Adrenal gland (tissue), 12 donors: ENCODE measurements around the gene LILRA6. TPM values are rescaled to one million over a fixed set of nuclear protein-coding genes. Genes with fewer than 3 reads are reported as not detected.

Experiments
- DNase-seq, 7 donors: peaks; one replicate each; pipeline ENCODE4 v3.0.0-alpha.2; 2019 to 2020
- H3K27ac ChIP-seq, 5 donors: fragments of 200-600 bp; sonication (generic) in 4 of 5; 1 replicate in 3 of 5; 2 replicates in 2 of 5; pipeline versions ENCODE4 v1.5.1 to v1.8.0; 2016 to 2020; ENCODE audit warnings: mild to moderate bottlenecking in 1 of 5
- H3K27me3 ChIP-seq: fragments of 200-600 bp; 2 replicates; pipeline ENCODE4 v1.8.0; 2021
- H3K36me3 ChIP-seq, 2 donors: fragments of 200-600 bp; replicated peaks in 1 of 2; 1 replicate in 1 of 2; 2 replicates in 1 of 2; pipeline versions ENCODE4 v1.5.1 to v1.8.0; 2018 to 2022
- H3K4me1 ChIP-seq, 2 donors: fragments of 200-600 bp; replicated peaks in 1 of 2; 1 replicate in 1 of 2; 2 replicates in 1 of 2; pipeline versions ENCODE4 v1.5.1 to v1.8.0; 2018 to 2021
- H3K4me3 ChIP-seq, 4 donors: fragments of 200-600 bp; sonication (generic) in 3 of 4; one replicate each; pipeline ENCODE4 v1.5.1; 2016 to 2018
- H3K9me3 ChIP-seq, 3 donors: fragments of 200-600 bp; sonication (generic) in 1 of 3; replicated peaks in 1 of 3; 1 replicate in 2 of 3; 2 replicates in 1 of 3; pipeline versions ENCODE4 v1.5.1 to v1.8.0; 2016 to 2021
- CTCF ChIP-seq, 6 experiments: fragments of 450-650 bp in 4 of 6; fragments of 200-600 bp in 2 of 6; sonication (generic) in 1 of 6; IDR thresholded peaks; 1 replicate in 5 of 6; 2 replicates in 1 of 6; pipeline versions ENCODE4 v1.5.1 to v1.8.0; 2016 to 2021; ENCODE audit warnings: antibody characterized with exemption in 6 of 6, mild to moderate bottlenecking in 2 of 6, moderate library complexity in 1 of 6
- POLR2A ChIP-seq, 2 donors: fragments of 450-650 bp; IDR thresholded peaks; one replicate each; pipeline ENCODE4 v1.6.1; 2017; ENCODE audit warnings: antibody characterized with exemption in 2 of 2, mild to moderate bottlenecking in 2 of 2, moderate library complexity in 1 of 2
- WGBS, 4 donors: extraction: QIAGEN DNeasy Blood & Tissue Kit in 2 of 4; methylation state at CpG; one replicate each; pipeline versions ENCODE4 v1.1.5 to v1.1.7; 2013 to 2017; 5-methylcytosine and 5-hydroxymethylcytosine counted together
- intact Hi-C, 2 donors: fragments of 100-400 bp; cut with DNase I; formaldehyde crosslinking; loops; one replicate each; pipeline versions ENCODE4 v1.14.1 to v1.15.0; 2022 to 2023
- polyA plus RNA-seq, 3 donors: library from polyadenylated mRNA; stranded (reverse); fragments of 200-250 nt in 2 of 3; fragments of 350-450 nt in 1 of 3; fragmentation: Illumina TruSeq in 1 of 3; extraction: RNeasy Lipid Tissue Mini Kit (QIAGEN cat#74804) in 1 of 3; gene quantifications; one replicate each; pipeline ENCODE4 v1.2.3, GENCODE V29; 2013 to 2014
- total RNA-seq, 9 donors: library from RNA; depleted of rRNA in 4 of 9; stranded (reverse); fragments of >200 nt in 4 of 9; fragments of 120-200 nt in 1 of 9; fragmentation: NEBNext Ultra II Directional in 1 of 9; extraction: Animal tissue kit (Norgen Biotek cat#: 25700) in 1 of 9; gene quantifications; one replicate each; pipeline versions ENCODE4 v1.1.0 to v1.2.4, GENCODE V29; 2013 to 2023
- donor health status: healthy with polysubstance abuse.
- donor health status: Bipolar disorder and iron deficiency.
- donor health status: DM: yes; HTN: yes; CAD: no.
- donor health status: DM: no; HTN: no; CAD: no.
- donor health status: DM: no; HTN: no; CAD: no.
- donor health status: DM: yes; HTN: yes; CAD: no.

LILRA6 gene
- total and polyA plus RNA-seq, 12 donors = 0.30 to 9.3 (median 4.8) TPM

GRCh38 chr19:54268936-54269335 lies 26.3 kb upstream of the LILRA6 start:
- DNase-seq = no peak
- intact Hi-C loops = no loop called here
- no peaks in the 10 kb centered on the region for H3K27me3 ChIP-seq
- no peaks in the 10 kb centered on the region for H3K36me3 ChIP-seq
- H3K9me3 ChIP-seq = no peaks in the 10 kb centered on the region
- H3K4me1 ChIP-seq = no peaks in the 10 kb centered on the region
- TF ChIP-seq POLR2A (IDR thresholded peaks at IDR 0.05) (no peak), CTCF (IDR thresholded peaks at IDR 0.05) (no peak)
- no peak overlapping the region for H3K27ac ChIP-seq
- H3K4me3 ChIP-seq = no peak overlapping the region
- 45 to 68% (median 60%) methylated on average over 2 of the region's 2 CpGs for WGBS, 4 donors

GRCh38 chr19:54266133-54266532 lies 23.5 kb upstream of the LILRA6 start:
- Histone ChIP-seq H3K9me3 (no peaks in the 10 kb centered on the region), H3K27me3 (no peaks in the 10 kb centered on the region), H3K4me3 (no peak overlapping the region), H3K27ac (no peak overlapping the region), H3K36me3 (no peaks in the 10 kb centered on the region), H3K4me1 (no peaks in the 10 kb centered on the region)
- DNase-seq = peak; percentile 68 to 92 (median 85)
- no peak for TF ChIP-seq POLR2A (IDR thresholded peaks at IDR 0.05)
- peak; percentile 71 to 82 (median 72) for TF ChIP-seq CTCF (IDR thresholded peaks at IDR 0.05)
- 8 to 12% (median 9%) methylated on average over 2 to 6 of the region's 6 CpGs for WGBS, 4 donors
- intact Hi-C loops = no loop called here

GRCh38 chr19:54262470-54262869 lies 19.9 kb upstream of the LILRA6 start:
- H3K4me1 ChIP-seq = peaks cover 4 to 7% of the 10 kb centered on the region in 2 donors
- no peaks in the 10 kb centered on the region for H3K9me3 ChIP-seq
- intact Hi-C loops = no loop called here
- H3K27ac ChIP-seq = no peak overlapping the region
- no peak for TF ChIP-seq CTCF (IDR thresholded peaks at IDR 0.05)
- no peak for TF ChIP-seq POLR2A (IDR thresholded peaks at IDR 0.05)
- H3K4me3 ChIP-seq = no peak overlapping the region
- no peaks in the 10 kb centered on the region for H3K36me3 ChIP-seq
- no peak for DNase-seq
- WGBS, 4 donors = 81 to 86% (median 83%) methylated on average over 2 of the region's 2 CpGs
- no peaks in the 10 kb centered on the region for H3K27me3 ChIP-seq

- Histone ChIP-seq H3K36me3 (no peaks in the 10 kb centered on the region), H3K27ac (no peak overlapping the region), H3K27me3 (no peaks in the 10 kb centered on the region), H3K4me1 (peaks cover 7% of the 10 kb centered on the region in 2 donors), H3K9me3 (no peaks in the 10 kb centered on the region), H3K4me3 (no peak overlapping the region)
- intact Hi-C loops = no loop called here
- 77 to 83% (median 79%) methylated on average over 9 to 11 of the region's 11 CpGs for WGBS, 4 donors
- no peak for TF ChIP-seq CTCF (IDR thresholded peaks at IDR 0.05)
- no peak for TF ChIP-seq POLR2A (IDR thresholded peaks at IDR 0.05)
- peak in 2 of 7 donors; percentile 9 to 25 for DNase-seq
Observed at GRCh38 chr19:54262066-54262465, 19.5 kb upstream of the LILRA6 start.
